Adipocyte (in vitro differentiated cells): ENCODE measurements around the gene LRRC19.
A peak's percentile ranks its signal among the peaks of the same experiment; 100 is the strongest.

ENCODE experiments used
- DNase-seq: peaks from one replicate; pipeline ENCODE4 v3.0.0-alpha.2; 2015; ENCODE audit warnings: low read depth
- H3K27me3 ChIP-seq: replicated peaks from 2 replicates; pipeline ENCODE4 v1.7.0; 2013; ENCODE audit warnings: mild to moderate bottlenecking, low read length, moderate library complexity; ENCODE audit not compliant: control insufficient read depth, insufficient read depth
- H3K36me3 ChIP-seq: 2 replicates; pipeline ENCODE4 v1.7.0; 2013; ENCODE audit warnings: low read length, mild to moderate bottlenecking, moderate library complexity; ENCODE audit not compliant: control insufficient read depth, insufficient read depth, severe bottlenecking
- H3K4me1 ChIP-seq: 2 replicates; pipeline ENCODE4 v1.7.0; 2013; ENCODE audit warnings: mild to moderate bottlenecking, low read length, moderate library complexity; ENCODE audit not compliant: control insufficient read depth, insufficient read depth
- H3K4me3 ChIP-seq: 2 replicates; pipeline ENCODE4 v1.7.0; 2013; ENCODE audit warnings: mild to moderate bottlenecking, low read length, moderate library complexity
- H3K9ac ChIP-seq: 2 replicates; pipeline ENCODE4 v1.7.0; 2013; ENCODE audit warnings: mild to moderate bottlenecking, low read length, moderate library complexity
- H3K9me3 ChIP-seq: 2 replicates; pipeline ENCODE4 v1.7.0; 2013; ENCODE audit warnings: mild to moderate bottlenecking, low read length, moderate library complexity; ENCODE audit not compliant: control insufficient read depth

The LRRC19 gene

GRCh38 chr9:27005491-27005890 lies at the start of gene LRRC19:
Gene LRRC19, minus strand, starts transcription at chr9:27005672. Its CDS starts 5,978 bp downstream, at chr9:26999694.
- no peak for DNase-seq
- H3K9me3 ChIP-seq, result no peaks in the 10 kb centered on the region
- H3K9ac ChIP-seq, result no peak within 1 kb of the TSS
- no peak within 1 kb of the TSS for H3K4me3 ChIP-seq
- H3K36me3 ChIP-seq, result peaks cover 12% of the 10 kb centered on the region
- H3K27me3 ChIP-seq, result no peaks in the 10 kb centered on the region
- no peaks in the 10 kb centered on the region for H3K4me1 ChIP-seq

- Histone ChIP-seq H3K4me3 (no peak overlapping the region), H3K9me3 (no peaks in the 10 kb centered on the region), H3K27me3 (no peaks in the 10 kb centered on the region), H3K9ac (no peak overlapping the region), H3K4me1 (peaks cover 7% of the 10 kb centered on the region), H3K36me3 (peaks cover 8% of the 10 kb centered on the region)
- no peak for DNase-seq
These were observed 49.4 kb upstream of the LRRC19 start for GRCh38 chr9:27054841-27055240.

GRCh38 chr9:27054125-27054524 lies 48.7 kb upstream of the LRRC19 start:
- H3K4me1 ChIP-seq, result peaks cover 11% of the 10 kb centered on the region
- H3K9me3 ChIP-seq, result no peaks in the 10 kb centered on the region
- H3K4me3 ChIP-seq, result no peak overlapping the region
- no peak overlapping the region for H3K9ac ChIP-seq
- peaks cover 11% of the 10 kb centered on the region for H3K36me3 ChIP-seq
- no peak for DNase-seq
- no peaks in the 10 kb centered on the region for H3K27me3 ChIP-seq

- no peak overlapping the region for H3K9ac ChIP-seq
- H3K9me3 ChIP-seq, result no peaks in the 10 kb centered on the region
- peaks cover 11% of the 10 kb centered on the region for H3K4me1 ChIP-seq
- no peak overlapping the region for H3K4me3 ChIP-seq
- DNase-seq, result peak; percentile 26
- no peaks in the 10 kb centered on the region for H3K27me3 ChIP-seq
- peaks cover 17% of the 10 kb centered on the region for H3K36me3 ChIP-seq
These were observed 48.0 kb upstream of the LRRC19 start for GRCh38 chr9:27053369-27054022.

- peaks cover 17% of the 10 kb centered on the region for H3K36me3 ChIP-seq
- H3K9me3 ChIP-seq, result no peaks in the 10 kb centered on the region
- H3K27me3 ChIP-seq, result no peaks in the 10 kb centered on the region
- H3K4me1 ChIP-seq, result peaks cover 3% of the 10 kb centered on the region
- no peak for DNase-seq
- H3K4me3 ChIP-seq, result no peak overlapping the region
- no peak overlapping the region for H3K9ac ChIP-seq
These were observed 41.7 kb upstream of the LRRC19 start for GRCh38 chr9:27047136-27047535.

GRCh38 chr9:27043176-27043575 lies 37.7 kb upstream of the LRRC19 start:
- Histone ChIP-seq H3K27me3 (no peaks in the 10 kb centered on the region), H3K9ac (no peak overlapping the region), H3K4me1 (no peaks in the 10 kb centered on the region), H3K36me3 (peaks cover 5% of the 10 kb centered on the region), H3K9me3 (no peaks in the 10 kb centered on the region), H3K4me3 (no peak overlapping the region)
- no peak for DNase-seq

- no peaks in the 10 kb centered on the region for H3K27me3 ChIP-seq
- no peak for DNase-seq
These were observed 37.0 kb upstream of the LRRC19 start for GRCh38 chr9:27042476-27042875.

GRCh38 chr9:27041746-27042145 lies 36.3 kb upstream of the LRRC19 start:
- no peaks in the 10 kb centered on the region for H3K4me1 ChIP-seq
- H3K9ac ChIP-seq, result no peak overlapping the region
- no peak overlapping the region for H3K4me3 ChIP-seq
- no peaks in the 10 kb centered on the region for H3K27me3 ChIP-seq
- H3K9me3 ChIP-seq, result no peaks in the 10 kb centered on the region
- H3K36me3 ChIP-seq, result peaks cover 5% of the 10 kb centered on the region
- no peak for DNase-seq

More at GRCh38 chr9:27042476-27042875, 37.0 kb upstream of the LRRC19 start:
- Histone ChIP-seq H3K4me3 (no peak overlapping the region), H3K9ac (no peak overlapping the region), H3K9me3 (no peaks in the 10 kb centered on the region), H3K36me3 (peaks cover 5% of the 10 kb centered on the region), H3K4me1 (no peaks in the 10 kb centered on the region)

GRCh38 chr9:27037499-27037898 lies 32.0 kb upstream of the LRRC19 start:
- no peaks in the 10 kb centered on the region for H3K9me3 ChIP-seq
- H3K27me3 ChIP-seq, result no peaks in the 10 kb centered on the region
- DNase-seq, result no peak
- H3K9ac ChIP-seq, result no peak overlapping the region
- H3K4me3 ChIP-seq, result no peak overlapping the region
- no peaks in the 10 kb centered on the region for H3K4me1 ChIP-seq
- no peaks in the 10 kb centered on the region for H3K36me3 ChIP-seq

GRCh38 chr9:27033815-27034403 lies 28.4 kb upstream of the LRRC19 start:
- peak; percentile 80 for DNase-seq

GRCh38 chr9:27029186-27029585 lies 23.7 kb upstream of the LRRC19 start:
- H3K27me3 ChIP-seq, result no peaks in the 10 kb centered on the region
- peaks cover 5% of the 10 kb centered on the region for H3K36me3 ChIP-seq
- no peak for DNase-seq
- no peak overlapping the region for H3K4me3 ChIP-seq
- H3K9ac ChIP-seq, result no peak overlapping the region
- H3K9me3 ChIP-seq, result no peaks in the 10 kb centered on the region
- H3K4me1 ChIP-seq, result no peaks in the 10 kb centered on the region

More at GRCh38 chr9:27033815-27034403, 28.4 kb upstream of the LRRC19 start:
- H3K9ac ChIP-seq, result no peak overlapping the region
- no peaks in the 10 kb centered on the region for H3K9me3 ChIP-seq
- no peaks in the 10 kb centered on the region for H3K36me3 ChIP-seq
- no peaks in the 10 kb centered on the region for H3K27me3 ChIP-seq
- no peak overlapping the region for H3K4me3 ChIP-seq
- no peaks in the 10 kb centered on the region for H3K4me1 ChIP-seq
